OCI-LY3 (cell line): ENCODE results near the gene HSBP1.

ENCODE experiments used
- H2AFZ ChIP-seq: fragments of 200-600, 300-600 bp; shearing (Covaris generic); 2 replicates; pipeline ENCODE4 v1.6.0; 2014; ENCODE audit warnings: antibody characterized with exemption, low read depth, low read length
- H3K27ac ChIP-seq: fragments of 200-600, 300-600 bp; sonication (generic); 2 replicates; pipeline ENCODE4 v1.5.1; 2014; ENCODE audit warnings: mild to moderate bottlenecking, low read length, moderate library complexity, mixed read lengths
- H3K27me3 ChIP-seq: fragments of 200-600, 300-600 bp; sonication (generic); 2 replicates; pipeline ENCODE4 v1.6.1; 2014; ENCODE audit warnings: low read depth, low read length, mixed read lengths
- H3K36me3 ChIP-seq: fragments of 200-600, 300-600 bp; sonication (generic); replicated peaks from 2 replicates; pipeline ENCODE3; 2014; ENCODE audit warnings: low read depth, low read length, mixed read lengths
- H3K4me1 ChIP-seq: fragments of 300-600, 200-600 bp; sonication (generic); 2 replicates; pipeline ENCODE4 v1.6.1; 2014; ENCODE audit warnings: low read length, mixed read lengths
- H3K4me2 ChIP-seq: fragments of 200-600, 300-600 bp; sonication (generic); 2 replicates; pipeline ENCODE4 v1.6.1; 2014; ENCODE audit warnings: low read length, mixed read lengths
- H3K4me3 ChIP-seq: fragments of 300-600, 200-600 bp; sonication (generic); 2 replicates; pipeline ENCODE4 v1.5.1; 2014; ENCODE audit warnings: antibody characterized with exemption, mild to moderate bottlenecking, low read length, moderate library complexity
- H3K79me2 ChIP-seq: fragments of 300-600, 200-600 bp; shearing (Covaris generic); 2 replicates; pipeline ENCODE4 v1.6.1; 2014; ENCODE audit warnings: mild to moderate bottlenecking, low read length, mixed read lengths
- H3K9ac ChIP-seq: fragments of 300-600, 200-600 bp; shearing (Covaris generic); 2 replicates; pipeline ENCODE4 v1.6.0; 2014; ENCODE audit warnings: mild to moderate bottlenecking, low read length, moderate library complexity
- H3K9me3 ChIP-seq: fragments of 200-600, 300-600 bp; shearing (Covaris generic); 2 replicates; pipeline ENCODE4 v1.6.1; 2014; ENCODE audit warnings: low read length, mixed read lengths; ENCODE audit not compliant: insufficient read depth
- H4K20me1 ChIP-seq: fragments of 200-600, 300-600 bp; sonication (generic); 2 replicates; pipeline ENCODE4 v1.6.1; 2016; ENCODE audit warnings: low read length, mixed read lengths; ENCODE audit not compliant: insufficient read depth
- CTCF ChIP-seq: fragments of 200-600, 300-600 bp; sonication (generic); IDR thresholded peaks from 2 replicates; pipeline ENCODE4 v1.5.1; 2014; ENCODE audit warnings: antibody characterized with exemption, low read length, low read depth
- EZH2phosphoT487 ChIP-seq: fragments of 200-600 bp; shearing (Covaris generic); IDR thresholded peaks from 2 replicates; pipeline ENCODE4 v1.6.1; 2018; ENCODE audit warnings: antibody characterized with exemption, mixed run types, low read depth

HSBP1 gene

GRCh38 chr16:83838151-83838550 is 30.4 kb downstream of the HSBP1 start:
- no peaks in the 10 kb centered on the region for H4K20me1 ChIP-seq
- no peaks in the 10 kb centered on the region for H3K9me3 ChIP-seq
- no peak overlapping the region for H3K27ac ChIP-seq
- H3K4me2 ChIP-seq = no peak overlapping the region
- H3K27me3 ChIP-seq = peaks cover 20% of the 10 kb centered on the region
- no peak overlapping the region for H3K9ac ChIP-seq
- no peaks in the 10 kb centered on the region for H3K79me2 ChIP-seq
- H3K4me1 ChIP-seq = peaks cover 9% of the 10 kb centered on the region
- no peak for TF ChIP-seq EZH2phosphoT487
- no peak for TF ChIP-seq CTCF
- no peaks in the 10 kb centered on the region for H3K36me3 ChIP-seq
- no peak overlapping the region for H3K4me3 ChIP-seq
- H2AFZ ChIP-seq = no peak overlapping the region

- Histone ChIP-seq H2AFZ (no peak overlapping the region), H3K9me3 (no peaks in the 10 kb centered on the region), H3K36me3 (no peaks in the 10 kb centered on the region), H3K27ac (no peak overlapping the region), H3K4me1 (peaks cover 17% of the 10 kb centered on the region), H3K79me2 (no peaks in the 10 kb centered on the region), H3K9ac (no peak overlapping the region), H3K4me3 (no peak overlapping the region), H4K20me1 (no peaks in the 10 kb centered on the region), H3K27me3 (peaks cover 20% of the 10 kb centered on the region), H3K4me2 (no peak overlapping the region)
- no peak for TF ChIP-seq CTCF
- no peak for TF ChIP-seq EZH2phosphoT487
Measured at GRCh38 chr16:83839561-83839960, 31.8 kb downstream of the HSBP1 start.

- no peaks in the 10 kb centered on the region for H4K20me1 ChIP-seq
- no peak overlapping the region for H3K9ac ChIP-seq
Measured at GRCh38 chr16:83840060-83840617, 32.4 kb downstream of the HSBP1 start.

GRCh38 chr16:83842291-83842690 is 34.5 kb downstream of the HSBP1 start:
- no peak overlapping the region for H3K27ac ChIP-seq
- H3K27me3 ChIP-seq = peaks cover 8% of the 10 kb centered on the region; the same call in 1 of the 2 replicates

More at GRCh38 chr16:83840060-83840617, 32.4 kb downstream of the HSBP1 start:
- H3K9me3 ChIP-seq = no peaks in the 10 kb centered on the region
- H3K4me1 ChIP-seq = peaks cover 17% of the 10 kb centered on the region
- H2AFZ ChIP-seq = no peak overlapping the region
- no peaks in the 10 kb centered on the region for H3K36me3 ChIP-seq
- no peak for TF ChIP-seq EZH2phosphoT487
- no peak for TF ChIP-seq CTCF
- no peak overlapping the region for H3K4me3 ChIP-seq
- H3K79me2 ChIP-seq = no peaks in the 10 kb centered on the region
- no peak overlapping the region for H3K27ac ChIP-seq
- H3K27me3 ChIP-seq = peaks cover 20% of the 10 kb centered on the region
- no peak overlapping the region for H3K4me2 ChIP-seq

More at GRCh38 chr16:83842291-83842690, 34.5 kb downstream of the HSBP1 start:
- no peak overlapping the region for H3K4me2 ChIP-seq
- no peaks in the 10 kb centered on the region for H3K36me3 ChIP-seq
- H3K4me1 ChIP-seq = peaks cover 13% of the 10 kb centered on the region
- TF ChIP-seq CTCF (no peak), EZH2phosphoT487 (no peak)
- no peak overlapping the region for H3K4me3 ChIP-seq
- no peaks in the 10 kb centered on the region for H4K20me1 ChIP-seq
- no peaks in the 10 kb centered on the region for H3K79me2 ChIP-seq
- no peaks in the 10 kb centered on the region for H3K9me3 ChIP-seq
- no peak overlapping the region for H2AFZ ChIP-seq
- H3K9ac ChIP-seq = no peak overlapping the region
